H1 (cell line): ENCODE measurements around the gene CAMKK2. TPM values are rescaled to one million over a fixed set of nuclear protein-coding genes. Genes with fewer than 3 reads are reported as not detected.

ENCODE experiments used
- CBX5 ChIP-seq: fragments of 300-800, 300-1000 bp; sonication (generic); IDR thresholded peaks from 2 replicates; pipeline ENCODE4 v1.7.1; 2016; ENCODE audit warnings: antibody characterized with exemption, low read length, low read depth
- HDAC6 ChIP-seq: IDR thresholded peaks from one replicate; pipeline ENCODE4 v1.7.1; 2012; ENCODE audit warnings: low read depth, mild to moderate bottlenecking, inconsistent platforms, low read length, moderate library complexity
- MAFK ChIP-seq: IDR thresholded peaks from 2 replicates; pipeline ENCODE4 v1.6.1; 2012; ENCODE audit warnings: low read depth, mild to moderate bottlenecking, improper control_type of control experiment, low read length
- TBP ChIP-seq: IDR thresholded peaks from 2 replicates; pipeline ENCODE4 v1.6.1; 2011; ENCODE audit warnings: low read depth, low read length, improper control_type of control experiment
- YY1 ChIP-seq: IDR thresholded peaks from 2 replicates; pipeline ENCODE4 v1.6.1; 2011; ENCODE audit warnings: low read depth, mild to moderate bottlenecking, low read length
- ZNF274 ChIP-seq: IDR thresholded peaks from 2 replicates; pipeline ENCODE4 v1.7.0; 2012; ENCODE audit warnings: low read length, borderline replicate concordance; ENCODE audit errors: extremely low read depth
- polyA plus RNA-seq, 7 experiments: library from polyadenylated mRNA; depleted of rRNA in 3 of 7; stranded (reverse) in 5 of 7; unstranded in 2 of 7; fragments of >200 nt in 5 of 7; fragments of 200-250 nt in 2 of 7; gene quantifications; 1 replicate in 5 of 7; 2 replicates in 1 of 7; 4 replicates in 1 of 7; pipeline versions ENCODE4 v1.2.1 to v1.2.3, GENCODE V29; 2011 to 2013; ENCODE audit warnings: missing spikeins in 2 of 7, mixed read lengths in 2 of 7
- total RNA-seq: library from RNA; stranded (reverse); fragmentation: NEBNext Ultra II Directional; extraction: Animal tissue kit (Norgen Biotek cat#: 25700); gene quantifications from 2 replicates; pipeline ENCODE4 v1.2.1, GENCODE V29; 2021
- TF ChIP-seq, protein P1 (sequence below): fragments of 300-600 bp; sonication (generic); IDR thresholded peaks from 2 replicates; pipeline ENCODE4 v1.7.1; 2012; ENCODE audit warnings: low read length, moderate library complexity, mild to moderate bottlenecking, inconsistent platforms; ENCODE audit not compliant: insufficient replicate concordance

CAMKK2 gene
- total and polyA plus RNA-seq, 2 of the 8 experiments (the other 6 are each of a cell fraction or from before 2014, with no cell fraction given): 29.6 to 30.6 TPM

DNA sequence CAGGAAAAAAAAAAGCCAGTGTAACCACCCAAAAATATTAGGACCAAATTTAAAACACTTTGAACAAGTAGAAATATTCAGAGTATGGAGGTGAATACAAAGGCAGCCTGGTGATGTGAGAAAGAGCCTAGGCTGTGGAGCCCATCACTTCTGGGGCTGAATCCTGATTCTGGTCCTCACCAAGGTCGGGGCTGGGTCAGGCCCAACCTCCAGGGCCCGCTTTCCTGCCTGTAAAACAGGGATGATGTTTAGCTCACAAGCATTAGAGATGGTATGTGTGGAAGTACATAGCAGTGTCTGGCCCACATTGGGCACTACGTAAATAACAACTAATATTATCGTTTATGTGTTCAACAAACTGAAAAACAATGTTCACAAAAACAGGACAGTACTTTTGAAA lies 7.8 kb upstream of the CAMKK2 start (continued):
- TF ChIP-seq, protein P1, sequence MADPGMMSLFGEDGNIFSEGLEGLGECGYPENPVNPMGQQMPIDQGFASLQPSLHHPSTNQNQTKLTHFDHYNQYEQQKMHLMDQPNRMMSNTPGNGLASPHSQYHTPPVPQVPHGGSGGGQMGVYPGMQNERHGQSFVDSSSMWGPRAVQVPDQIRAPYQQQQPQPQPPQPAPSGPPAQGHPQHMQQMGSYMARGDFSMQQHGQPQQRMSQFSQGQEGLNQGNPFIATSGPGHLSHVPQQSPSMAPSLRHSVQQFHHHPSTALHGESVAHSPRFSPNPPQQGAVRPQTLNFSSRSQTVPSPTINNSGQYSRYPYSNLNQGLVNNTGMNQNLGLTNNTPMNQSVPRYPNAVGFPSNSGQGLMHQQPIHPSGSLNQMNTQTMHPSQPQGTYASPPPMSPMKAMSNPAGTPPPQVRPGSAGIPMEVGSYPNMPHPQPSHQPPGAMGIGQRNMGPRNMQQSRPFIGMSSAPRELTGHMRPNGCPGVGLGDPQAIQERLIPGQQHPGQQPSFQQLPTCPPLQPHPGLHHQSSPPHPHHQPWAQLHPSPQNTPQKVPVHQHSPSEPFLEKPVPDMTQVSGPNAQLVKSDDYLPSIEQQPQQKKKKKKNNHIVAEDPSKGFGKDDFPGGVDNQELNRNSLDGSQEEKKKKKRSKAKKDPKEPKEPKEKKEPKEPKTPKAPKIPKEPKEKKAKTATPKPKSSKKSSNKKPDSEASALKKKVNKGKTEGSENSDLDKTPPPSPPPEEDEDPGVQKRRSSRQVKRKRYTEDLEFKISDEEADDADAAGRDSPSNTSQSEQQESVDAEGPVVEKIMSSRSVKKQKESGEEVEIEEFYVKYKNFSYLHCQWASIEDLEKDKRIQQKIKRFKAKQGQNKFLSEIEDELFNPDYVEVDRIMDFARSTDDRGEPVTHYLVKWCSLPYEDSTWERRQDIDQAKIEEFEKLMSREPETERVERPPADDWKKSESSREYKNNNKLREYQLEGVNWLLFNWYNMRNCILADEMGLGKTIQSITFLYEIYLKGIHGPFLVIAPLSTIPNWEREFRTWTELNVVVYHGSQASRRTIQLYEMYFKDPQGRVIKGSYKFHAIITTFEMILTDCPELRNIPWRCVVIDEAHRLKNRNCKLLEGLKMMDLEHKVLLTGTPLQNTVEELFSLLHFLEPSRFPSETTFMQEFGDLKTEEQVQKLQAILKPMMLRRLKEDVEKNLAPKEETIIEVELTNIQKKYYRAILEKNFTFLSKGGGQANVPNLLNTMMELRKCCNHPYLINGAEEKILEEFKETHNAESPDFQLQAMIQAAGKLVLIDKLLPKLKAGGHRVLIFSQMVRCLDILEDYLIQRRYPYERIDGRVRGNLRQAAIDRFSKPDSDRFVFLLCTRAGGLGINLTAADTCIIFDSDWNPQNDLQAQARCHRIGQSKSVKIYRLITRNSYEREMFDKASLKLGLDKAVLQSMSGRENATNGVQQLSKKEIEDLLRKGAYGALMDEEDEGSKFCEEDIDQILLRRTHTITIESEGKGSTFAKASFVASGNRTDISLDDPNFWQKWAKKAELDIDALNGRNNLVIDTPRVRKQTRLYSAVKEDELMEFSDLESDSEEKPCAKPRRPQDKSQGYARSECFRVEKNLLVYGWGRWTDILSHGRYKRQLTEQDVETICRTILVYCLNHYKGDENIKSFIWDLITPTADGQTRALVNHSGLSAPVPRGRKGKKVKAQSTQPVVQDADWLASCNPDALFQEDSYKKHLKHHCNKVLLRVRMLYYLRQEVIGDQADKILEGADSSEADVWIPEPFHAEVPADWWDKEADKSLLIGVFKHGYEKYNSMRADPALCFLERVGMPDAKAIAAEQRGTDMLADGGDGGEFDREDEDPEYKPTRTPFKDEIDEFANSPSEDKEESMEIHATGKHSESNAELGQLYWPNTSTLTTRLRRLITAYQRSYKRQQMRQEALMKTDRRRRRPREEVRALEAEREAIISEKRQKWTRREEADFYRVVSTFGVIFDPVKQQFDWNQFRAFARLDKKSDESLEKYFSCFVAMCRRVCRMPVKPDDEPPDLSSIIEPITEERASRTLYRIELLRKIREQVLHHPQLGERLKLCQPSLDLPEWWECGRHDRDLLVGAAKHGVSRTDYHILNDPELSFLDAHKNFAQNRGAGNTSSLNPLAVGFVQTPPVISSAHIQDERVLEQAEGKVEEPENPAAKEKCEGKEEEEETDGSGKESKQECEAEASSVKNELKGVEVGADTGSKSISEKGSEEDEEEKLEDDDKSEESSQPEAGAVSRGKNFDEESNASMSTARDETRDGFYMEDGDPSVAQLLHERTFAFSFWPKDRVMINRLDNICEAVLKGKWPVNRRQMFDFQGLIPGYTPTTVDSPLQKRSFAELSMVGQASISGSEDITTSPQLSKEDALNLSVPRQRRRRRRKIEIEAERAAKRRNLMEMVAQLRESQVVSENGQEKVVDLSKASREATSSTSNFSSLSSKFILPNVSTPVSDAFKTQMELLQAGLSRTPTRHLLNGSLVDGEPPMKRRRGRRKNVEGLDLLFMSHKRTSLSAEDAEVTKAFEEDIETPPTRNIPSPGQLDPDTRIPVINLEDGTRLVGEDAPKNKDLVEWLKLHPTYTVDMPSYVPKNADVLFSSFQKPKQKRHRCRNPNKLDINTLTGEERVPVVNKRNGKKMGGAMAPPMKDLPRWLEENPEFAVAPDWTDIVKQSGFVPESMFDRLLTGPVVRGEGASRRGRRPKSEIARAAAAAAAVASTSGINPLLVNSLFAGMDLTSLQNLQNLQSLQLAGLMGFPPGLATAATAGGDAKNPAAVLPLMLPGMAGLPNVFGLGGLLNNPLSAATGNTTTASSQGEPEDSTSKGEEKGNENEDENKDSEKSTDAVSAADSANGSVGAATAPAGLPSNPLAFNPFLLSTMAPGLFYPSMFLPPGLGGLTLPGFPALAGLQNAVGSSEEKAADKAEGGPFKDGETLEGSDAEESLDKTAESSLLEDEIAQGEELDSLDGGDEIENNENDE: no peak
- TF ChIP-seq CBX5: no peak
- TF ChIP-seq YY1: no peak
- TF ChIP-seq HDAC6: no peak
- no peak for TF ChIP-seq TBP
- TF ChIP-seq ZNF274: no peak
- no peak for TF ChIP-seq MAFK
- TF ChIP-seq, all 59 proteins: peak for 0
